GM13976 (cell line): Measurements from ENCODE around the gene WNT8A.
"Not testable (repeated sequence)": the region's sequence is repeated elsewhere in the genome, so short reads cannot be mapped to it uniquely, and the experiment has no call there.

ENCODE experiments used
- DNase-seq: peaks from one replicate; pipeline ENCODE4 v3.0.0; 2012; ENCODE audit warnings: low spot score
- in situ Hi-C: fragments of 300-500 bp; cut with MboI; formaldehyde crosslinking; loops from one replicate; pipeline ENCODE4 v1.12.0; 2022; ENCODE audit warnings: low sequenced_read_pairs, mixed read lengths, inconsistent platforms; ENCODE audit not compliant: unreplicated experiment
- TF ChIP-seq, protein P1 (sequence below): IDR thresholded peaks from 2 replicates; pipeline ENCODE4 v1.5.1; 2012; ENCODE audit warnings: borderline replicate concordance, mild to moderate bottlenecking; ENCODE audit not compliant: insufficient read depth; ENCODE audit errors: extremely low read depth, missing control alignments, control extremely low read depth

WNT8A gene

DNA sequence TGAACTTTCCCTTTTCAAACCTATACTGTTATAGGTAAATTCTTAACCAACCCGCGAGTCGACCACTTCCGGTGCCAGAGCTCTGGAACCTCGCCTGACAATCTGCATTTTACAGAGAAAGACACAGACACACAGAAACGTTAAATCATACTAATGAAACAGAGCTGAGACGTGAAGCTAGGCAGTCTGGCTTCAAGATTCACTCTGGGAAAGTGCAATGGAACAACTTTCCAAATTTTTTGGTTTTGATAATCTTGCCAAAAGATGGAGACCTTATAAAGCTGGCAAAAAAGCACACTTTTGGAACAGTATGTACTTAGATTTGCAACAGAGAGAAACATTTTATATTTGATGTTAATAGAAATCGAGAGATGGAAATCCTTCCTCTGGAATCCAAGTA lies 15.9 kb upstream of the WNT8A start:
- TF ChIP-seq, protein P1, sequence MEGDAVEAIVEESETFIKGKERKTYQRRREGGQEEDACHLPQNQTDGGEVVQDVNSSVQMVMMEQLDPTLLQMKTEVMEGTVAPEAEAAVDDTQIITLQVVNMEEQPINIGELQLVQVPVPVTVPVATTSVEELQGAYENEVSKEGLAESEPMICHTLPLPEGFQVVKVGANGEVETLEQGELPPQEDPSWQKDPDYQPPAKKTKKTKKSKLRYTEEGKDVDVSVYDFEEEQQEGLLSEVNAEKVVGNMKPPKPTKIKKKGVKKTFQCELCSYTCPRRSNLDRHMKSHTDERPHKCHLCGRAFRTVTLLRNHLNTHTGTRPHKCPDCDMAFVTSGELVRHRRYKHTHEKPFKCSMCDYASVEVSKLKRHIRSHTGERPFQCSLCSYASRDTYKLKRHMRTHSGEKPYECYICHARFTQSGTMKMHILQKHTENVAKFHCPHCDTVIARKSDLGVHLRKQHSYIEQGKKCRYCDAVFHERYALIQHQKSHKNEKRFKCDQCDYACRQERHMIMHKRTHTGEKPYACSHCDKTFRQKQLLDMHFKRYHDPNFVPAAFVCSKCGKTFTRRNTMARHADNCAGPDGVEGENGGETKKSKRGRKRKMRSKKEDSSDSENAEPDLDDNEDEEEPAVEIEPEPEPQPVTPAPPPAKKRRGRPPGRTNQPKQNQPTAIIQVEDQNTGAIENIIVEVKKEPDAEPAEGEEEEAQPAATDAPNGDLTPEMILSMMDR, result no peak
- no peak for DNase-seq
- in situ Hi-C loops, result no loop called here

DNA sequence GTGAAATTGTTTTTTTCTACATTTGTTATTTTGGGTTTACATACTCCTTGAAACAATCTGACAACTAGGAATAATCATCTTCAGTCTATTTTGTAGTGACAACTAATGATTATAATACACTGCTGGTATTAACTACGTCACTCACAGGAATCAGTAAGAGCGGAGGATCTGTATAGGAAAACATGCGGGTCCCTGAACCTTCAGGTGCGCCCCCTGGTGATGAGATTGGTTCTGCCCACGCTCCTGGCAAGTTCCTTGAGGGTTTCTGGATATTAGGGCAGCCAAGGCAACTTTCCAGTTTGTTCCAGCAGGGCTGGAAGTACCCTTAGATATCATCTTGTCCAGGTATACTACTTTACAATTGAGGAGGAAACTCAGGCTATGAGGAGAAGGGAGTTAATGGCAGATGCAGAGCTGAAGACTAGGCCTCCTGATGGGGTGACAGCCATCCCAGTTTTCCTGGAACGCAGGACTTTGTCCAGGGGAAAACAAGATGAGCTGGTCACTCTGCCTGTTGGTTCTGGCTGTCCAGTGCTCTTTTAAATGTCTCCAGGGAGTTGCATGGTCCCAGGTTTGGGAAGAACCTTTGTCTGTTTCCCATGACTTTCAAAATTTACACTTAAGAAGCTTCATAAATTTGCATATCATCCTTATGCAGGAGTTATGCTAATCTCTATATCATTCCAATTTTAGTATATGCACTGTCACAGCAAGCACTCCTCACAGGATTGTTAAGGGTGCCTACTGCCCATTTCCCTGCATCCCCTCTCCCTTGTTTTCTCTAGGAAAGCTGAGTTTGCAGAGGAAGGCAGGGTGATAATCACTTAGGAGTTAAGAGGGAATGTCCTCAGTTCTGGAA lies 14.9 kb upstream of the WNT8A start:
- TF ChIP-seq, protein P1, result peak; percentile 73
- DNase-seq, result peak; percentile 82
- in situ Hi-C loops, result no loop called here

DNA sequence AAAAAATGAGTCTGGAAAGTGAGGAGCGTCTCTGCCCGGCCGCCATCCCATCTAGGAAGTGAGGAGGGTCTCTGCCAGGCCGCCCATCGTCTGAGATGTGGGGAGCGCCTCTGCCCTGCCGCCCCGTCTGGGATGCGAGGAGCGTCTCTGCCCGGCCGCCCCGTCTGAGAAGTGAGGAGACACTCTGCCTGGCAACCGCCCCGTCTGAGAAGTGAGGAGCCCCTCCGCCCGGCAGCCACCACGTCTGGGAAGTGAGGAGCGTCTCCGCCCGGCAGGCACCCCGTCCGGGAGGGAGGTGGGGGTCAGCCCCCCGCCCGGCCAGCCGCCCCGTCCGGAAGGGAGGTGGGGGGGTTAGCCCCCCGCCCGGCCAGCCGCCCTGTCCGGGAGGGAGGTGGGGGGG lies 13.8 kb upstream of the WNT8A start:
- in situ Hi-C loops, result loop anchor here (10.0 kb wide), 1 partner anchor 65 kb away; the partner anchor contains the start of gene NME5

DNA sequence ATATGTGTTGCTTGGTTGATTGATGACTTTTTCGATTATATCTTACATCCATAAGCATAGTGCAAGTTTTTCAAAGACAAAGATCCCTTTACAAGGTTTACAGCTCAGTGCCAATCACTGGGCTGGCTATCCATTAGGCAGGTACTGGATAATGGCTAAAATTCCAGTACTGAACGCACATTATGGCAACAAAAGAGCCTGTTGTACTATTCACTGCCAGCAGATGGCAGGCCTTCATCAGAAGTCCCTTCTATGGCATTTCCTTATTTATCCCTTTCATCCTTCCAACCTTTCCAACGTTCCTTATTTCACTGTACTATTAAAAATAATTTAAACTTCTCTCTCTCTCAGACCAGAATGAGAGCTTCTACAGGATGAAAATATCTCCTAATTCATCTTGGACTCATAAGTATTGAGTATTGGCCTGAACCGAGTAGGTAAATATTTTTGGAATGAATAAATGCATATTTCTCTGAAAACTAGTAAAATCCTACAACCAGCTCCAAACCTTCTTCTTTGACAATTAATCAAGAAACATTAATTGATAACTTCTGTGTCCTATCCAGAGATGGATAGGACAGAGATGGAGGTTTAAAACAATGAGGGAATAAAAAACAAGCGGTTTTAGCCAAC lies 6.7 kb upstream of the WNT8A start:
- in situ Hi-C loops, result loop anchor here (10.0 kb wide), 1 partner anchor 58 kb away; the partner anchor contains the start of gene NME5
- DNase-seq, result peak; percentile 66
- TF ChIP-seq, protein P1, result peak; percentile 78

More for the DNA sequence above, 13.8 kb upstream of the WNT8A start:
- DNase-seq, result not testable (repeated sequence)

DNA sequence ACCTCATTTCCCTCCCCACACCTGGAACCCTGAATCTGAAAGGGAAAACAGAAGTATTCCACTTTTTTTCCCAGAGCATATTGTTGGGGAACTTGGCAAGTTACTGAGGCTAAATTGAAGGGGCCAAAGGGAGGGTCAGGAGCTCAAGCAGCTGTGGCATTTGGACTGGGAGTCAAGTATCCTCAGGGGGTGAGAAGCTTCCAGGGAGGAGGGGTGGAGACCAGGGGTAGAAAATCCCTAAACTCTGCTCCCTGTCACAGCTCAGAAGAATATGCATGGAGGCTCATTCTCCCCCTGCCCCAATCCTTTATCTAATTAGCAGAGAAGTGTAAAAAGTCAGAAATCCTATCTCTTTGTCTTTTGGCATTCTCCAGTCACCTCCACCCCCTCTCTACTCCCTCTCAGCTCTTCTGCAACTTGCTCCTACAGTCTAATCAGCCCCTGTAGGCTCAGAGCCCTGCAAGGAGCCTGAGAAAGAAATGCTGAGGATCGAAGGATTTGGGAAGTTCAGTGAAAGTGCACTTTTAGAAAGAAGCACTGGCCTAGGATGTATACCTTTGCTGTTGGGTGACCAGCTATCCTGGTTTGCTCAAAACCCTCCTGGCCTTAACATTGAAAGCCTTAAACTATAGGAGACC lies 5.7 kb upstream of the WNT8A start:
- in situ Hi-C loops, result loop anchor here (10.0 kb wide), 1 partner anchor 57 kb away; the partner anchor contains the start of gene NME5
- TF ChIP-seq, protein P1, result no peak
- DNase-seq, result no peak

DNA sequence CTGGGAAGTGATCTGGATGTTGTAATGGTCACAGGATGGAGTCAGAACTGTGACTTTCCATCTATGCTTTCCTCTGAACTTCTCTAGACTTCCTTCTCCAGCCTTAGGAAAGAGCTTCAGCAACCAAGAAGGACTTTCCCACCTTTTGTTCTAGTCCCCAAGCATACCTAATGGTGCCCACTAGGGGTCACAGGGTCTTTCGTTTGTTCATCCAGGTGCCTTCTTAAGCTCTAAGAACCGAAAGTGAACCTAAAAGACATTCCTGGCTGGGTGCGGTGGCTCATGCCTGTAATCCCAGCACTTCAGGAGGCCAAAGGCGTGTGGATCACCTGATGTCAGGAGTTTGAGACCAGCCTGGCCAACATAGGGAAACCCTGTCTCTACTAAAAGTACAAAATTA lies 1.8 kb upstream of the WNT8A start:
- DNase-seq, result no peak
- TF ChIP-seq, protein P1, result no peak
- in situ Hi-C loops, result no loop called here

DNA sequence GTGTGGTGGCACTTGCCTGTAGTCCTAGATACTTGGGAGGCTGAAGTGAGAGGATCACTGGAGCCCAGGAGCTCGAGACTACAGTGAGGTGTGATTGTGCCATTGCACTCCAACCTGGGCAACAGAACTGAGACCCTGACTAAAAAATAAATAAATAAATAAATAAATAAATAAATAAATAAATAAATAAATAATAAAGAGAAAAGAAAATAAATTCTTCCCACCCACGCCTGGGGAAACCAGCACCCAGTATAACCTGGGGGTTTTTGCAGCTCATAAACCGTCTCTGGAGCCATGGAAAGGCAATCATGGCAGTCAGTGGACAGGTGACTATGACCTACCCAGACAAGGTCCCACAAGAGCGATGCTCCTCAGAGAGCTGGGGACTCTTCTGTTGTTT lies 7.9 kb downstream of the WNT8A start:
- in situ Hi-C loops, result no loop called here
- DNase-seq, result no peak
- TF ChIP-seq, protein P1, result no peak
